ENCODE results near the gene HPS4.

The HPS4 gene

GRCh38 chr22:26436903-26437515, 46.6 kb downstream of the HPS4 start:
- Histone ChIP-seq H3K4me3 (ENCODE audit: low read depth in 1 of 2, low read length in 2 of 2) (no peak overlapping the region), H3K9ac (ENCODE audit: low read depth in 1 of 2, low read length in 2 of 2) (peak overlapping the region; percentile 8 to 28), H3K27me3 (ENCODE audit: control insufficient read depth in 1 of 2, insufficient read depth in 2 of 2, low read length in 2 of 2) (no peaks in the 10 kb centered on the region), H3K27ac (ENCODE audit: low read depth, low read length) (peak overlapping the region; percentile 58), H3K36me3 (ENCODE audit: control insufficient read depth in 1 of 2, insufficient read depth in 2 of 2, low read length in 2 of 2) (peaks cover 0 to 7% of the 10 kb centered on the region in 2 donors), H3K9me3 (ENCODE audit: control insufficient read depth in 1 of 2, low read length in 2 of 2) (no peaks in the 10 kb centered on the region), H3K4me1 (ENCODE audit: control insufficient read depth in 1 of 2, insufficient read depth in 2 of 2, low read length in 2 of 2) (peaks cover 27 to 30% of the 10 kb centered on the region in 2 donors)

GRCh38 chr22:26435327-26436093, 48.1 kb downstream of the HPS4 start:
- H3K36me3 ChIP-seq (ENCODE audit: control insufficient read depth in 1 of 2, insufficient read depth in 2 of 2, low read length in 2 of 2): peaks cover 0 to 7% of the 10 kb centered on the region in 2 donors
- no peak overlapping the region for H3K4me3 ChIP-seq (ENCODE audit: low read depth in 1 of 2, low read length in 2 of 2)
- peaks cover 31 to 37% of the 10 kb centered on the region in 2 donors for H3K4me1 ChIP-seq (ENCODE audit: control insufficient read depth in 1 of 2, insufficient read depth in 2 of 2, low read length in 2 of 2)
- H3K27ac ChIP-seq (ENCODE audit: low read depth, low read length): no peak overlapping the region
- H3K27me3 ChIP-seq (ENCODE audit: control insufficient read depth in 1 of 2, insufficient read depth in 2 of 2, low read length in 2 of 2): no peaks in the 10 kb centered on the region
- no peak overlapping the region for H3K9ac ChIP-seq (ENCODE audit: low read depth in 1 of 2, low read length in 2 of 2)
- H3K9me3 ChIP-seq (ENCODE audit: control insufficient read depth in 1 of 2, low read length in 2 of 2): no peaks in the 10 kb centered on the region

- H3K9ac ChIP-seq (ENCODE audit: low read depth in 1 of 2, low read length in 2 of 2): no peak overlapping the region
- H3K36me3 ChIP-seq (ENCODE audit: control insufficient read depth in 1 of 2, insufficient read depth in 2 of 2, low read length in 2 of 2): peaks cover 0 to 7% of the 10 kb centered on the region in 2 donors
- H3K27me3 ChIP-seq (ENCODE audit: control insufficient read depth in 1 of 2, insufficient read depth in 2 of 2, low read length in 2 of 2): no peaks in the 10 kb centered on the region
- H3K4me1 ChIP-seq (ENCODE audit: control insufficient read depth in 1 of 2, insufficient read depth in 2 of 2, low read length in 2 of 2): peaks cover 34 to 41% of the 10 kb centered on the region in 2 donors
- no peak overlapping the region for H3K27ac ChIP-seq (ENCODE audit: low read depth, low read length)
- H3K9me3 ChIP-seq (ENCODE audit: control insufficient read depth in 1 of 2, low read length in 2 of 2): no peaks in the 10 kb centered on the region
- no peak overlapping the region for H3K4me3 ChIP-seq (ENCODE audit: low read depth in 1 of 2, low read length in 2 of 2)
Observed at GRCh38 chr22:26433805-26434204, 49.8 kb downstream of the HPS4 start.

GRCh38 chr22:26432619-26433311, 50.8 kb downstream of the HPS4 start:
- no peak overlapping the region for H3K9ac ChIP-seq (ENCODE audit: low read depth in 1 of 2, low read length in 2 of 2)
- peaks cover 0 to 7% of the 10 kb centered on the region in 2 donors for H3K36me3 ChIP-seq (ENCODE audit: control insufficient read depth in 1 of 2, insufficient read depth in 2 of 2, low read length in 2 of 2)
- peaks cover 36 to 46% of the 10 kb centered on the region in 2 donors for H3K4me1 ChIP-seq (ENCODE audit: control insufficient read depth in 1 of 2, insufficient read depth in 2 of 2, low read length in 2 of 2)
- H3K9me3 ChIP-seq (ENCODE audit: control insufficient read depth in 1 of 2, low read length in 2 of 2): no peaks in the 10 kb centered on the region
- H3K27ac ChIP-seq (ENCODE audit: low read depth, low read length): no peak overlapping the region
- no peaks in the 10 kb centered on the region for H3K27me3 ChIP-seq (ENCODE audit: control insufficient read depth in 1 of 2, insufficient read depth in 2 of 2, low read length in 2 of 2)
- H3K4me3 ChIP-seq (ENCODE audit: low read depth in 1 of 2, low read length in 2 of 2): no peak overlapping the region

GRCh38 chr22:26431261-26431995, 52.2 kb downstream of the HPS4 start:
- H3K27ac ChIP-seq (ENCODE audit: low read depth, low read length): no peak overlapping the region
- H3K36me3 ChIP-seq (ENCODE audit: control insufficient read depth in 1 of 2, insufficient read depth in 2 of 2, low read length in 2 of 2): peaks cover 0 to 7% of the 10 kb centered on the region in 2 donors

GRCh38 chr22:26430600-26430999, 53.0 kb downstream of the HPS4 start:
- Histone ChIP-seq H3K36me3 (ENCODE audit: control insufficient read depth in 1 of 2, insufficient read depth in 2 of 2, low read length in 2 of 2) (peaks cover 0 to 7% of the 10 kb centered on the region in 2 donors), H3K9me3 (ENCODE audit: control insufficient read depth in 1 of 2, low read length in 2 of 2) (no peaks in the 10 kb centered on the region), H3K4me3 (ENCODE audit: low read depth in 1 of 2, low read length in 2 of 2) (no peak overlapping the region), H3K27ac (ENCODE audit: low read depth, low read length) (no peak overlapping the region), H3K9ac (ENCODE audit: low read depth in 1 of 2, low read length in 2 of 2) (no peak overlapping the region), H3K27me3 (ENCODE audit: control insufficient read depth in 1 of 2, insufficient read depth in 2 of 2, low read length in 2 of 2) (no peaks in the 10 kb centered on the region), H3K4me1 (ENCODE audit: control insufficient read depth in 1 of 2, insufficient read depth in 2 of 2, low read length in 2 of 2) (peaks cover 17 to 24% of the 10 kb centered on the region in 2 donors)

More at GRCh38 chr22:26431261-26431995, 52.2 kb downstream of the HPS4 start:
- Histone ChIP-seq H3K4me1 (ENCODE audit: control insufficient read depth in 1 of 2, insufficient read depth in 2 of 2, low read length in 2 of 2) (peaks cover 24 to 33% of the 10 kb centered on the region in 2 donors), H3K9ac (ENCODE audit: low read depth in 1 of 2, low read length in 2 of 2) (no peak overlapping the region), H3K9me3 (ENCODE audit: control insufficient read depth in 1 of 2, low read length in 2 of 2) (no peaks in the 10 kb centered on the region), H3K27me3 (ENCODE audit: control insufficient read depth in 1 of 2, insufficient read depth in 2 of 2, low read length in 2 of 2) (no peaks in the 10 kb centered on the region), H3K4me3 (ENCODE audit: low read depth in 1 of 2, low read length in 2 of 2) (no peak overlapping the region)

- no peak overlapping the region for H3K27ac ChIP-seq (ENCODE audit: low read depth, low read length)
- H3K9ac ChIP-seq (ENCODE audit: low read depth in 1 of 2, low read length in 2 of 2): peak overlapping the region in 1 of 2 donors; percentile 35
- no peaks in the 10 kb centered on the region for H3K27me3 ChIP-seq (ENCODE audit: control insufficient read depth in 1 of 2, insufficient read depth in 2 of 2, low read length in 2 of 2)
- peak overlapping the region; percentile 63 to 68 for H3K4me3 ChIP-seq (ENCODE audit: low read depth in 1 of 2, low read length in 2 of 2)
- peaks cover 0 to 7% of the 10 kb centered on the region in 2 donors for H3K36me3 ChIP-seq (ENCODE audit: control insufficient read depth in 1 of 2, insufficient read depth in 2 of 2, low read length in 2 of 2)
- H3K4me1 ChIP-seq (ENCODE audit: control insufficient read depth in 1 of 2, insufficient read depth in 2 of 2, low read length in 2 of 2): peaks cover 17 to 23% of the 10 kb centered on the region in 2 donors
- no peaks in the 10 kb centered on the region for H3K9me3 ChIP-seq (ENCODE audit: control insufficient read depth in 1 of 2, low read length in 2 of 2)
Observed at GRCh38 chr22:26429458-26430286, 53.9 kb downstream of the HPS4 start.

- peak within 1 kb of the TSS; percentile 67 to 83 for H3K4me3 ChIP-seq (ENCODE audit: low read depth in 1 of 2, low read length in 2 of 2)
- peaks cover 17 to 23% of the 10 kb centered on the region in 2 donors for H3K4me1 ChIP-seq (ENCODE audit: control insufficient read depth in 1 of 2, insufficient read depth in 2 of 2, low read length in 2 of 2)
- peaks cover 0 to 4% of the 10 kb centered on the region in 2 donors for H3K36me3 ChIP-seq (ENCODE audit: control insufficient read depth in 1 of 2, insufficient read depth in 2 of 2, low read length in 2 of 2)
- peak within 1 kb of the TSS; percentile 76 for H3K27ac ChIP-seq (ENCODE audit: low read depth, low read length)
- H3K9me3 ChIP-seq (ENCODE audit: control insufficient read depth in 1 of 2, low read length in 2 of 2): no peaks in the 10 kb centered on the region
- peak within 1 kb of the TSS; percentile 48 to 64 for H3K9ac ChIP-seq (ENCODE audit: low read depth in 1 of 2, low read length in 2 of 2)
- H3K27me3 ChIP-seq (ENCODE audit: control insufficient read depth in 1 of 2, insufficient read depth in 2 of 2, low read length in 2 of 2): no peaks in the 10 kb centered on the region
Observed at GRCh38 chr22:26428515-26429457, 54.8 kb downstream of the HPS4 start, which contains the start of gene ASPHD2. Gene ASPHD2 (plus strand): TSS chr22:26429260. CDS start chr22:26433616, 4,356 bp downstream.
